NK-92 treated with Interleukin-12 subunit alpha and Interleukin-12 subunit beta, amount 100 ng/mL, for 24 hours (cell line): ENCODE measurements around the gene CFAP126.
"Not testable (repeated sequence)": the region's sequence is repeated elsewhere in the genome, so short reads cannot be mapped to it uniquely, and the experiment has no call there.

Source experiments
- DNase-seq: peaks from one replicate; lab custom pipeline; 2025; lab: John Stamatoyannopoulos, UW

The CFAP126 gene

DNA sequence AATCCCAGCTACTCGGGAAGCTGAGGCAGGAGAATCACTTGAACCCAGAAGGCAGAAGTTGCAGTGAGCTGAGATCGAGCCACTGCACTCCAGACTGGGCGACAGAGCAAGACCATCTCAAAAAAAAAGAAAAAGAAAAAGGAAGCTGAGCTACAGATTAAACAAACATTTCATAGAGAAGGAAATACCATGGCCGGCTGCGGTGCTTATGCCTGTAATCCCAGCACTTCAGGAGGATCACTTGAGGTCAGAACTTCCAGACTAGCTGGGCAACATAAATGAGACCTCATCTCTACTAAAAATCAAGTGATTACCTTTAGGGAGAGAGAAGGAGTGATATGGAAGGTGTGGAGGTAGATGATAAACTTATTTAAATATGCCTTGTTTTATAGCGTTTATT lies 14.0 kb upstream of the CFAP126 start:
- no peak for DNase-seq

DNA sequence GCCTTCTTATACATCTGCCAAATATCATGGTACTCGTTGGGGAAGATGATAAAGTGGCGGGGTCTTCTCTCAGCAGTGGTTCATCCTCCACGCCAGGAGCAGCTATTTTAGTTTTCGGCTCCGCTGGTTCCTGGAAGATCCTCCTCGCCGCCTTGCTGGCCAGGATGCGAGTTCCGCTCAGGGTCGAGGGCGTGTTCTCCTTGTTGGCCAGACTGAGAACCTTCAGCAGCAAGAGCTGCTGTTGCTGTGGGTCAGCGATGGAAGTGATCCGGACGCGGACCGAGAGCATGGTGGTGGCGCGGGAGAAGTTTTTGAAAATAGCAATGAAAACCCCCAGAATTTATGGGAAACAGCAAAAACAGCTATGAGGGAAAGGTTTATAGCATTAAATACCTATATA lies 11.4 kb upstream of the CFAP126 start:
- no peak for DNase-seq

DNA sequence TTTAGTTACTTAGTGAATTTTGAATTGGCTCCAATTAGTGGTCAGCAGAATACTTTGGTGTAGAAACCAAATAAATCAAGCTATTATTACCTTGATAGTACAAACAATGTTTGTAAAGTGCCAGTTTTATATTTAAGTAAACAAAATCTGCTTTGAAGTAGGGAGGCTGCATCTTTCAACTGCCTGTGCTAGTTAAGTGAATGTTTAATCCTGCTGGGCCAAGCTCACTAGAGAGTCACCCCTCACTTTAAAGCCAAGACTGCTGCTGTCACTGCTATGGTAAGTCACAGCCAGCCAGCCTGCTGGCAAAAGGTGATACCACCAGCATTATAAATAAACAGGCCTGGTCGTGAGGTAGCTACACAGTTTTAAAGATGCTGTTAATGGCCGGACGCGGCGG lies 10.3 kb upstream of the CFAP126 start:
- DNase-seq = no peak

DNA sequence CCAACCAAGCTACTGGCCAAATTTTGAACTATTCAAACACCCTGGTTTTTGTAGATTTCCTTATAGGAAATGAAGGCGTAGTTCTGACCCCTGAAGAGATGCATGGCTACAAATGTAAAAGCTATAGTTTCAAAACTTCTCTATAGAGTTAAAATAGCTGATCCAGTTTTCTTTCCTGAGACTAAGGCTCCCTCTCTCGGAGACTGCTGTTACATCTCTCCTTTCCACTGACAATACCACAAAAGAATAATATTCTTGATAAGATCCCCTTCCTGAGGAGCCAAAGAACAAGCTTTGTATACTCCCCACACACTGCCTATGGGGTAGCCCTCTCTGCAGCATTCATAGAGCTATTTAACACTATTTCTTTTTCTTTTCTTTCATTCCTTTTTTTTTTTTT lies 6.7 kb upstream of the CFAP126 start:
- DNase-seq = no peak

DNA sequence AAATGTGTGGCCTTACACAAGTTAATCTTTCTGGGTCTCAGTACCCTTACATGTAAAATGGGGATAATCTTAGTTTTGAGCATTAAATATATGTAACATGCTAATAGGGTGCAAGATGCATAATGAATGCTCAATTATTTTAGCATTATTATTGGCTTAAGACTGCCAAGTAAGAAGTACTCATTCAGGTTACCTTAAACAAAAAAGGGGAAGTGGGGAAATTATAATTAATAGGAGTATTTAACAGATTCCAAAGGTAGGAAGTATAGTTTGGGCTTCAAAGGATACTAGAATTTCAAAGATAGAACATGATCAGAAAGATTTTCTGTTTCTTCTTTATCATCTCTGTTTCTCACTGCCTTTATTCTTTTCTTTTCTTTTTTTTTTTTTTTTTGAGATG lies 5.8 kb upstream of the CFAP126 start:
- DNase-seq = no peak

- no peak for DNase-seq
These were observed 2.5 kb downstream of the CFAP126 start for GRCh38 chr1:161365207-161365606.

DNA sequence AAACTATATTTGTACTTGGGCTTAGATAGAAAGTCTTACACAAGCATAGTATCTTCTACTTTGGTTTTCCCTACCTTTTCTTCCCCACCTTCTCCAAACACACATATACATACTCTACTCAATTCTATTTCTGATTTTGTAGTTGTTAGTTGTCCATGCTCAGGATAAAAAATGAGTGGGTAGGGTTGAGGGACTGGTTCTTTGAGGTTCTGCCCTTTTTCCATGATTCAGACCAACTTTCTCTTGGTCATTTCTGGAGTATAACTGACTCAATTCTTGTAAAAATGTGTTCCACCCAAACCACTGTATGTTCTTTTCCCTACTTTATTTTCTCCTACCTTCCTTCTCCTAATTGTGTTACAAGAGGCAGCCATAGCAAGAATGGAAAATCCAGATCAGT lies 3.3 kb downstream of the CFAP126 start:
- no peak for DNase-seq

GRCh38 chr1:161359291-161359690 lies 8.4 kb downstream of the CFAP126 start:
- no peak for DNase-seq

- no peak for DNase-seq
These were observed 10.6 kb downstream of the CFAP126 start for GRCh38 chr1:161357073-161357472.

GRCh38 chr1:161351482-161351881 lies 16.2 kb downstream of the CFAP126 start:
- DNase-seq = no peak

DNA sequence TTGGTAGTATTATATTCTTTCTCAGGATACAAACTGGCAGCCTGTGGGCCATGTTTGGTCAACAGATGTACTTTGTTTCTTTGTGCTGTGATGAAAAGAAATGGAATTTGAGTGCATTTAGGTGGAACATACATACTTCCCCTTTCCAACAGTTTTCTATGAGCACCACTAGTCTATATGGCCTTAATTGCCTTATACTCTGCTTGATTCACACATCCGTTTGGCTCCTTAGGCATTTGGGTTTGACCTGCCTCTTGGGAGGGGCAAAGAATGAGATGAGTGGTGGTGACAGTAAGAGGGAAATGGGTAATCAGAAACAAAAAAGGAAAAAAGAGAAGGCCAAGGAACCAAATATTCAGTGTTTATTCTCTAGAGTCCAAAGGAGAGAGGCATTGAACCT lies 17.0 kb downstream of the CFAP126 start:
- no peak for DNase-seq

GRCh38 chr1:161342821-161343220 lies 24.9 kb downstream of the CFAP126 start:
- DNase-seq = no peak

DNA sequence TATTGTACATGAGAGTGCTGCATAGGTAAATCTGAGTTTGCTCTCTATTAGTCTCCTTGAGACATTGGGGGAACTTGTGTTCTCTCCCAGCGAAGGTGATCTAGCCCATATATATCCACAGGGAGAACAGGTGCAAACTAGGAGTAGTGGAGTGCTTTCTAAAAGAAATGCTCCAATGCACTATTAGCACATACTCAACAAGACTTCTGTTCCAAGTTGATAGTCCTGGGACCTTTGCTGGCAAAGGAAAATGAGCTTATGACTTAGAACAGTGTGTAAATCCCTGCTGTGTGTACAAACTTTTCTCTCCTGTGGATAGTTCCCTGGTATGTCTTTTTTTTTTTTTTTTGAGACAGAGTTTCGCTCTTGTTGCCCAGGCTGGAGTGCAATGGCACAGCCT lies 25.5 kb downstream of the CFAP126 start:
- no peak for DNase-seq

DNA sequence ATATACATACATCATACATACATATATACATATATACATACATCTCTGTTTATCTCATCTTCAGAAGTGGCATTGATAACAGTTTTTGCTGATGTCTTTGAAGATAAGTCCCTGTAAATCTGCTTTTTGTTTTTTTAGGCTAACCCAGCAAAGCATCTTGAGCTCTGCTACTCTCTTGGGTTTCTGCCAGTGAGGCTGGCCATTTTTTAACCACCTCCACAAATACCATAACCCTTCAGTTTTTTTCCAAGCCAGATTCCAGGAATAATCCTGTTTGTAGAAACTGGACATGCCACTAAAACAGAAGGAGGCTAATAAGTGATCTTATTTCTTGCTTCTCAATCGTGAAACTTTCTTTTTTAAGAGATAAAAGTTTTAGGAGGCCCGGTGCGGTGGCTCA lies 31.9 kb downstream of the CFAP126 start:
- no peak for DNase-seq

DNA sequence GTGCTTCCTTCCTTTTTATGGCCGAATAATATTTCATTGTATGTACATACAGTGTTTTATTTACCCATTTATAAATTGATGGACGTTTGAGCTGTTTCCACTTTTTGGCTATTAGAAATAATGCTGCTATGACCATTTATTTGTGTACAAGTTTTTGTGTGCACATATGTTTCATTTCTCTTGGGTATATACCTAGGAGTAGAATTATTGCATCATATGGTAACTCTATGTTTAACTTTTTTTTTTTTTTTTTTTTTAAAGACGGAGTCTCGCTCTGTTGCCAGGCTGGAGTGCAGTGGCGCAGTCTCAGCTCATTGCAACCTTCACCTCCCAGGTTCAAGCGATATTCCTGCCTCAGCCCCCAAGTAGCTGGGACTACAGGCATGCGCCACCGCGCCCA lies 34.5 kb downstream of the CFAP126 start:
- no peak for DNase-seq

- DNase-seq = no peak
These were observed 37.3 kb downstream of the CFAP126 start for GRCh38 chr1:161330346-161330745.

GRCh38 chr1:161324020-161324419 lies 43.7 kb downstream of the CFAP126 start:
- no peak for DNase-seq

DNA sequence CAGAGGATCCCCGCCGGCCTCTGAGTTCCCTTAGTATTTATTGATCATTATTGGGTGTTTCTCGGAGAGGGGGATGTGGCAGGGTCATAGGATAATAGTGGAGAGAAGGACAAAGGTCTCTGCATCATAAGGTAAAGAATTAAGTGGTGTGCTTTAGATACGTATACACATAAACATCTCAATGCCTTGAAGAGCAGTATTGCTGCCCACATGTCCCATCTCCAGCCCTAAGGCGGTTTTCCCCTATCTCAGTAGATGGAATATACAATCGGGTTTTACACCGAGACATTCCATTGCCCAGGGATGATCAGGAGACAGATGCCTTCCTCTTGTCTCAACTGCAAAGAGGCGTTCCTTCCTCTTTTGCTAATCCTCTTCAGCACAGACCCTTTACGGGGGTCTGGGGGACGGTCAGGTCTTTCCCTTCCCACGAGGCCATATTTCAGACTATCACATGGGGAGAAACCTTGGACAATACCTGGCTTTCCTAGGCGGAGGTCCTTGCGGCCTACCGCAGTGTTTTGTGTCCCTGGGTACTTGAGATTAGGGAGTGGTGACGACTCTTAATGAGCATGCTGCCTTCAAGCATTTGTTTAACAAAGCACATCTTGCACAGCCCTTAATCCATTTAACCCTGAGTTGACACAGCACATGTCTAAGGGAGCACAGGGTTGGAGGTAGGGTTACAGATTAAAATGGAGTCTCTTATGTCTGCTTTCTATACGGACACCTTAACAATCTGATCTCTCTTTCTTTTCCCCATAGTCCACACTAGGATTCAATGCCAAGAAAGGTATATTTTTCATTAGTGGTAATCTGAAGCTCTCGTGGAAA lies 51.6 kb downstream of the CFAP126 start:
- DNase-seq = not testable (repeated sequence)
